Activated naive CD4-positive, alpha-beta T cell treated with anti-CD3 and anti-CD28 coated beads for 36 hours (primary cell): ENCODE measurements around the gene SNX9. TPM values are rescaled to one million over a fixed set of nuclear protein-coding genes. Genes with fewer than 3 reads are reported as not detected.
"Not testable (repeated sequence)": the region's sequence is repeated elsewhere in the genome, so short reads cannot be mapped to it uniquely, and the experiment has no call there.

ENCODE experiments used
- CTCF ChIA-PET: fragments of 350-600 bp; sonication (Branson Sonifier 250); formaldehyde crosslinking; loops from one replicate; lab custom pipeline; 2021; ENCODE audit warnings: antibody characterized with exemption; lab: Charles Lee
- DNase-seq: peaks from one replicate; pipeline ENCODE4 v3.0.0-alpha.2; 2020
- H3K27ac Mint-ChIP-seq: one replicate; pipeline ENCODE4 v1.8.0; 2021; ENCODE audit warnings: mild to moderate bottlenecking, mixed read lengths
- H3K27me3 Mint-ChIP-seq: one replicate; pipeline ENCODE4 v1.8.0; 2021; ENCODE audit warnings: low read depth, mixed read lengths
- H3K36me3 Mint-ChIP-seq: one replicate; pipeline ENCODE4 v1.8.0; 2021; ENCODE audit warnings: low read depth, mixed read lengths
- H3K4me1 Mint-ChIP-seq: one replicate; pipeline ENCODE4 v1.8.0; 2021; ENCODE audit warnings: low read depth, mixed read lengths
- H3K4me3 Mint-ChIP-seq: one replicate; pipeline ENCODE4 v1.8.0; 2021; ENCODE audit warnings: mild to moderate bottlenecking, moderate library complexity, mixed read lengths
- H3K9me3 Mint-ChIP-seq: one replicate; pipeline ENCODE4 v1.8.0; 2021; ENCODE audit warnings: mixed read lengths
- intact Hi-C: fragments of 100-400 bp; cut with micrococcal nuclease; formaldehyde crosslinking; loops from one replicate; pipeline ENCODE4 v1.15.1; 2023
- total RNA-seq, 2 experiments: library from RNA; stranded (reverse); gene quantifications; one replicate each; pipeline ENCODE4 v1.2.3, GENCODE V29; 2021

SNX9 gene
- total RNA-seq, 2 experiments from 2014 or later, result 34.3 to 34.6 TPM

GRCh38 chr6:157912326-157912725 is 89.3 kb downstream of the SNX9 start:
- Mint-ChIP-seq H3K4me1 (peaks cover 19% of the 10 kb centered on the region), H3K4me3 (no peak overlapping the region), H3K27ac (no peak overlapping the region), H3K27me3 (no peaks in the 10 kb centered on the region), H3K36me3 (peaks cover 48% of the 10 kb centered on the region), H3K9me3 (no peaks in the 10 kb centered on the region)
- CTCF ChIA-PET, result no interaction called here
- no peak for DNase-seq
- intact Hi-C loops, result no loop called here

- CTCF ChIA-PET, result no interaction called here
- intact Hi-C loops, result no loop called here
- H3K4me1 Mint-ChIP-seq, result peaks cover 4% of the 10 kb centered on the region
- no peaks in the 10 kb centered on the region for H3K27me3 Mint-ChIP-seq
- H3K9me3 Mint-ChIP-seq, result peaks cover 6% of the 10 kb centered on the region
- peaks cover 45% of the 10 kb centered on the region for H3K36me3 Mint-ChIP-seq
- DNase-seq, result no peak
- no peak overlapping the region for H3K27ac Mint-ChIP-seq
- no peak overlapping the region for H3K4me3 Mint-ChIP-seq
These were observed 98.8 kb downstream of the SNX9 start for GRCh38 chr6:157921685-157922367.

DNA sequence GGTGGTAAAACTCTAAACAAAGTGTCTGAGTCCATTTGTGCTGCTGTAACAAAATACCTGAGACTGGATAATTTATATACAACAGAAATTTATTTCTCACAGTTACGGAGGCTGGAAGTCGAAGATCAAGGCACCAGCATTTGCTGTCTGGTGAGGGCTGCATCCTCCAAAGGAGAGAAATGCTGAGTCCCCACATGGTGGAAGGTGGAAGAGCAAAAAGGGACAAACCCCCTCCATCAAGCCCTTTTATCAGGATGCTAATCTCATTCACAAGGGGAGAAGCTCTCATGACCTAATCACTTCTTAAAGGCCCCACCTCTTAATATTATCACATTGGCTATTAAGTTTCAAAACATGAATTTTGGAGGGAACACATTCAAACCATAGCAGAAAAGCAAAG is 102.7 kb downstream of the SNX9 start:
- Mint-ChIP-seq H3K27ac (no peak overlapping the region), H3K4me1 (peaks cover 5% of the 10 kb centered on the region), H3K4me3 (no peak overlapping the region), H3K9me3 (no peaks in the 10 kb centered on the region), H3K36me3 (peaks cover 38% of the 10 kb centered on the region), H3K27me3 (no peaks in the 10 kb centered on the region)
- CTCF ChIA-PET, result interaction anchor here (1.0 kb wide), 1 partner anchor 52 kb away, joined by 4 read pairs; no protein-coding TSS in a partner anchor
- intact Hi-C loops, result no loop called here
- no peak for DNase-seq

DNA sequence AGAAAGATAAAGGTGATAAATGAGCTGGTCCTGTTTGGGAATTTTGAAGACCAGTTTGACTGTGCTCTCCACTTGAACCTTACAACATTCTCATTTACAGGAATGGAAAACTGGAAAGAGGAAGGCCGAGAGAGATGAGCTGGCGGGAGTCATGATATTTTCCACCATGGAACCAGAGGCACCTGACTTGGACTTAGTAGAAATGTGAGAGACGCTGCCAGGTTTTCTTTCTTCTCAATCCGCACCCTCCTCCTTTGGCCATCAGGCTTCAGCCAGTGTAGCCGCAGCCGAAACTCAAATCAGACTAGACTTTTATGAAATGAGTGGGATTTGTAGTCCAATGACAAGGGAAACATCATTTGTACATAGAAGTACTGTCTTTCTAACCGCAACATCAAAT is 104.0 kb downstream of the SNX9 start:
- intact Hi-C loops, result no loop called here
- Mint-ChIP-seq H3K4me3 (no peak overlapping the region), H3K27ac (peak overlapping the region; percentile 43), H3K9me3 (no peaks in the 10 kb centered on the region), H3K27me3 (no peaks in the 10 kb centered on the region), H3K4me1 (peaks cover 3% of the 10 kb centered on the region), H3K36me3 (peaks cover 33% of the 10 kb centered on the region)
- CTCF ChIA-PET, result interaction anchor here (1.0 kb wide), 1 partner anchor 53 kb away, joined by 4 read pairs; no protein-coding TSS in a partner anchor
- no peak for DNase-seq

DNA sequence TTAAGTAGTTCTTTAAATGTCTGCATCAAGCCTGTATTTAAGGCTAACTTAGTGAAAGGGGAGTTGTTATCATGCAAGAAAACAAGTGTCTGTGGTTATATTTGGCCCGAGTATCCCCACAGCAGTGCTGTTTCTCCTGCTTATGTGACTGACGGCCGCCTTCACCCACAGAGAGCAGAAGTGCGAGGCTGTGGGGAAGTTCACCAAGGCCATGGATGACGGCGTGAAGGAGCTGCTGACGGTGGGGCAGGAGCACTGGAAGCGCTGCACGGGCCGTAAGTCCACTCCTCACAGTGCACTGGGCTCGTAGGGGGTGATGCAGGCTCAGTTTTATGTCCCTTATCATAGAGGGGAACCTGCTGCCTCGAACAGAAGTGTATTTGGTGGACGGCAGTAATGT is 105.4 kb downstream of the SNX9 start:
- Mint-ChIP-seq H3K4me1 (peaks cover 3% of the 10 kb centered on the region), H3K27ac (no peak overlapping the region), H3K36me3 (peaks cover 26% of the 10 kb centered on the region), H3K4me3 (no peak overlapping the region), H3K9me3 (no peaks in the 10 kb centered on the region), H3K27me3 (no peaks in the 10 kb centered on the region)
- no peak for DNase-seq
- CTCF ChIA-PET, result no interaction called here
- intact Hi-C loops, result no loop called here

DNA sequence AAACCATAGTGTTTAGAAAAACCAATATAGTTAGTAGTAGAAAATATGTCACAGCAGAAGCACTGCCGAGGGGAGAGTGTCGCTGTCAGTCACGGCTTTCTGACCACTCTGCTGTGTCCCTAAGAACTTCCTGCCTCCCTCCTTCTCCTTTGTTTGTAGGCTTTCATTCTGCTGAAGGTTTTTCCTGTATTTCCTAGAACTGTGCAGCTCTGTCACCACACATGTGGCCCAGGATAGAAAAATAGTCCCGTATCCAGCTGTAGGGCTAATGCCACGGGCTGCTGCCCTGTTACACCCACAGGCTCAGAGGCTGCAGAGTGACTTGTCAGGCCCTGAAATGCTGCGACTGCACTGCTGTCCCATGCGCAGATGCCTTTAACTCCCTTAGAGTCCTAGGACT is 106.0 kb downstream of the SNX9 start:
- CTCF ChIA-PET, result no interaction called here
- H3K4me1 Mint-ChIP-seq, result peaks cover 3% of the 10 kb centered on the region
- no peaks in the 10 kb centered on the region for H3K27me3 Mint-ChIP-seq
- H3K4me3 Mint-ChIP-seq, result no peak overlapping the region
- H3K27ac Mint-ChIP-seq, result no peak overlapping the region
- peaks cover 23% of the 10 kb centered on the region for H3K36me3 Mint-ChIP-seq
- intact Hi-C loops, result no loop called here
- no peak for DNase-seq
- H3K9me3 Mint-ChIP-seq, result no peaks in the 10 kb centered on the region

- no peaks in the 10 kb centered on the region for H3K27me3 Mint-ChIP-seq
- no peak overlapping the region for H3K27ac Mint-ChIP-seq
- no peaks in the 10 kb centered on the region for H3K9me3 Mint-ChIP-seq
- CTCF ChIA-PET, result no interaction called here
- no peak for DNase-seq
- H3K4me1 Mint-ChIP-seq, result peaks cover 3% of the 10 kb centered on the region
- H3K36me3 Mint-ChIP-seq, result peaks cover 21% of the 10 kb centered on the region
- intact Hi-C loops, result no loop called here
- no peak overlapping the region for H3K4me3 Mint-ChIP-seq
These were observed 106.8 kb downstream of the SNX9 start for GRCh38 chr6:157929765-157930319.

- DNase-seq, result no peak
- intact Hi-C loops, result no loop called here
- CTCF ChIA-PET, result no interaction called here
- Mint-ChIP-seq H3K4me3 (no peak overlapping the region), H3K9me3 (no peaks in the 10 kb centered on the region), H3K27me3 (no peaks in the 10 kb centered on the region), H3K36me3 (peaks cover 32% of the 10 kb centered on the region), H3K27ac (no peak overlapping the region), H3K4me1 (peaks cover 14% of the 10 kb centered on the region)
These were observed 112.7 kb downstream of the SNX9 start for GRCh38 chr6:157935786-157936185.

DNA sequence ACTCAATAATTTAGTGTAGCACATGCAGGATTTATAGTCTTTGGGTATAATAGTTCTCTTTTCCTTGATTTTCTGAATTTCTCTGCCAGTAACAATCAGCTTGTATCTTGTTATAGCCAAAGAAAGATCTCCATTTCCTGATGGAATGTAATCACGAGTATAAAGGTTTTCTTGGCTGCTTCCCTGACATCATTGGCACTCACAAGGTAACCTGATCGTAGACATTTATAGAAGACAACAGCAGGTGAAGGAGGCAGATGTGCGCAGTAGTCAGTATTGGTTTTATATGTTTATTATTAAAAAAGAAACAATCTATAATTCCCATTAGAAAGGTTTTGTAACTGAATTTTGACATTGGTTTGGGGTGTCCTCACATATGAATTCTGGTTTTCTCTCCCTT is 114.3 kb downstream of the SNX9 start:
- no peak overlapping the region for H3K27ac Mint-ChIP-seq
- peaks cover 45% of the 10 kb centered on the region for H3K36me3 Mint-ChIP-seq
- CTCF ChIA-PET, result interaction anchor here (0.7 to 1.2 kb wide), 3 partner anchors 10 to 135 kb away, joined by 3 to 5 read pairs (median 3); no protein-coding TSS in a partner anchor
- no peak for DNase-seq
- peaks cover 14% of the 10 kb centered on the region for H3K4me1 Mint-ChIP-seq
- intact Hi-C loops, result no loop called here
- no peak overlapping the region for H3K4me3 Mint-ChIP-seq
- no peaks in the 10 kb centered on the region for H3K9me3 Mint-ChIP-seq
- no peaks in the 10 kb centered on the region for H3K27me3 Mint-ChIP-seq

DNA sequence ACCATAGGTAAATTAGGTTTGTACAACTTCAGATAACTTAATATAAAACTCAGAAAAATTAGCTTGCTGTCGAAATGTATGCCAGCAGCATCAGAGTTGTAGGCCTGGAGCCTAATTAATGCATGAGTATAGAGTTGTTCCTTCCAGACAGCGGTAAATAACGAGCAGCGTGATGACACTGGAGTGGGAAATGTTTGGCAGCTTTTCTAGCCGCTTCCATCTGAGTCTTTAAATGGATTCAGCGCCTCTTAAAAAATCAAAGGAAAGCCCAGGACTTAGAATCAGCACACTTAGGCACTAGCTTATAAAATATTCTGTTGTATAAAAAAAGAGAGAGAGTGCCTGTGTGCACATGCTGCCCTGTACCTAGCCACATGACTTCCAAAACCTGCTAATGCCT is 114.9 kb downstream of the SNX9 start:
- H3K27ac Mint-ChIP-seq, result peak overlapping the region; percentile 24
- H3K4me1 Mint-ChIP-seq, result peaks cover 14% of the 10 kb centered on the region
- no peak overlapping the region for H3K4me3 Mint-ChIP-seq
- H3K9me3 Mint-ChIP-seq, result no peaks in the 10 kb centered on the region
- H3K27me3 Mint-ChIP-seq, result no peaks in the 10 kb centered on the region
- DNase-seq, result no peak
- intact Hi-C loops, result no loop called here
- CTCF ChIA-PET, result interaction anchor here (0.7 kb wide), 1 partner anchor 135 kb away, joined by 3 read pairs; no protein-coding TSS in a partner anchor
- H3K36me3 Mint-ChIP-seq, result peaks cover 48% of the 10 kb centered on the region

GRCh38 chr6:157940375-157941036 is 117.5 kb downstream of the SNX9 start:
- CTCF ChIA-PET, result interaction anchor here (0.6 to 2.6 kb wide), 3 partner anchors 86 to 266 kb away, joined by 3 to 9 read pairs (median 3); no protein-coding TSS in a partner anchor
- DNase-seq, result peak; percentile 82
- peaks cover 25% of the 10 kb centered on the region for H3K4me1 Mint-ChIP-seq
- not testable (repeated sequence) for H3K9me3 Mint-ChIP-seq, H3K27me3 Mint-ChIP-seq, H3K4me3 Mint-ChIP-seq
- intact Hi-C loops, result loop anchor here (1.0 to 2.0 kb wide), 4 partner anchors 23 to 176 kb away; no protein-coding TSS in a partner anchor
- peak overlapping the region; percentile 68 for H3K27ac Mint-ChIP-seq
- H3K36me3 Mint-ChIP-seq, result peaks cover 59% of the 10 kb centered on the region

- H3K4me3 Mint-ChIP-seq, result no peak overlapping the region
- peaks cover 64% of the 10 kb centered on the region for H3K36me3 Mint-ChIP-seq
- peak overlapping the region; percentile 68 for H3K27ac Mint-ChIP-seq
- peaks cover 33% of the 10 kb centered on the region for H3K4me1 Mint-ChIP-seq
- DNase-seq, result no peak
- intact Hi-C loops, result loop anchor here (2.0 kb wide), 1 partner anchor 48 kb away; no protein-coding TSS in a partner anchor
- H3K27me3 Mint-ChIP-seq, result no peaks in the 10 kb centered on the region
- CTCF ChIA-PET, result interaction anchor here (0.8 to 2.6 kb wide), 2 partner anchors 85 to 130 kb away, joined by 3 to 9 read pairs; no protein-coding TSS in a partner anchor
- H3K9me3 Mint-ChIP-seq, result no peaks in the 10 kb centered on the region
These were observed 118.2 kb downstream of the SNX9 start for GRCh38 chr6:157941101-157941863.
